Measurements from ENCODE around the gene C4orf50. TPM values are rescaled to one million over a fixed set of nuclear protein-coding genes. Genes with fewer than 3 reads are reported as not detected.

The C4orf50 gene
- total and polyA plus RNA-seq, 10 of the 15 experiments (the other 5 are each of a cell fraction or from before 2014, with no cell fraction given), result 0.04 to 0.09 (median 0.05) TPM; not detected in 3

DNA sequence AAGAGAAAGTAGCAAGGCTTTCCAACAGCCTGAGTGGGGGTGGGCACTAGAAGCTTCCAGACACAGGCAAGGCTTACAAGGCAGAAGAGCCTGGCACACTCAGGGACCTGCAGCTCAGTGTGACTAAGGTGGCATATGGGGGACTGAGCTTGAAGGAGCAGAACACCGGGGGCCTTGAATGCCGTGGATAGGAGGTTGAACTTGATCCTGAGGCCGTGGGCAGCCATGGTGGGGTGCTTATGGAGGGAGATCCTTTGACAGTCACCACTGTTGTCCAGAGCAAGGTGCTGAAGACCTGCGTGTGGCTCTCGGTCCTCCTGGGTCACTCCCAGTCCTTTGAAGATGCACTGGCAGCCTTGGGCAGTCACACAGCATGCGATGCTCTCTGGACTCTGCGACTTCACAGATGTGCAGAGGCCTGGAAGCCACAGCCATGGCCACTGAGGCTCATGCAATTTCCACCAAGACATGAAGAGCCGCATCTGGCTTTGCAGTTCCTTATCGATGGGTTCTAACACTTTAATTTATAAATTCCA is 18.3 kb downstream of the C4orf50 start:
- 48% methylated on average over 9 of the region's 9 CpGs for WGBS (ENCODE audit: insufficient coverage, insufficient replicate concordance, low lambda C conversion rate, missing lambda C conversion rate)
- RAD21 ChIA-PET (ENCODE audit: unreplicated experiment), result interaction anchor here (0.9 to 3.5 kb wide), 3 partner anchors 250 to 328 kb away, joined by 3 to 26 read pairs (median 17); no protein-coding TSS in a partner anchor
- ATAC-seq (no peak), FAIRE-seq (no peak), DNase-seq (ENCODE audit: low read depth, low spot score) (no peak)
- H4K20me1 ChIP-seq (ENCODE audit: control insufficient read depth, insufficient read depth), result no peaks in the 10 kb centered on the region
- CTCF ChIA-PET, result interaction anchor here (0.7 to 4.8 kb wide), 12 partner anchors 10 to 546 kb away, joined by 3 to 80 read pairs (median 4); no protein-coding TSS in a partner anchor
- H3K4me2 ChIP-seq (ENCODE audit: control insufficient read depth, insufficient read depth), result no peak overlapping the region
- no peaks in the 10 kb centered on the region; a peak in 2 of 4 replicates for H3K27me3 ChIP-seq (replicated peaks in 1 of 2; ENCODE audit: control insufficient read depth in 2 of 2, insufficient read depth in 2 of 2, low read length in 1 of 2)
- POLR2A ChIA-PET, result no interaction called here
- SMC1A ChIA-PET (ENCODE audit: uncharacterized antibody, unreplicated experiment), result interaction anchor here (0.6 to 4.9 kb wide), 4 partner anchors 194 to 330 kb away, joined by 3 to 40 read pairs (median 22); no protein-coding TSS in a partner anchor
- H3K27ac ChIP-seq (ENCODE audit: control insufficient read depth, insufficient read depth), result no peak overlapping the region
- H3K4me1 ChIP-seq (ENCODE audit: control insufficient read depth, insufficient read depth, low read length), result peaks cover 11% of the 10 kb centered on the region
- no TSS peak for BruUV-seq (replicated peaks)
- no peaks in the 10 kb centered on the region for H3K36me3 ChIP-seq (ENCODE audit: control insufficient read depth in 2 of 2, insufficient read depth in 2 of 2, low read length in 1 of 2)
- in situ Hi-C loops (cut with MboI), result loop anchor here (5.0 kb wide), 1 partner anchor 327 kb away; no protein-coding TSS in a partner anchor
- H3K9ac ChIP-seq (ENCODE audit: control insufficient read depth, insufficient read depth, low read length), result no peak overlapping the region
- H3K9me3 ChIP-seq (replicated peaks; ENCODE audit: control insufficient read depth, insufficient read depth, low read length), result no peaks in the 10 kb centered on the region
- H2AFZ ChIP-seq (ENCODE audit: control insufficient read depth, low read depth, low read length), result no peak overlapping the region
- no peaks in the 10 kb centered on the region for H3K79me2 ChIP-seq (ENCODE audit: control insufficient read depth, insufficient read depth, low read length)
- H3K4me3 ChIP-seq, result no peak overlapping the region
- intact Hi-C loops (cut with micrococcal nuclease; ENCODE audit: unreplicated experiment), result loop anchor here (2.0 to 5.0 kb wide), 2 partner anchors 87 to 252 kb away; no protein-coding TSS in a partner anchor
- TF ChIP-seq SMC3 (IDR thresholded peaks at IDR 0.05; ENCODE audit: borderline replicate concordance, low read length) (no peak), SMAD5 (IDR thresholded peaks at IDR 0.05; ENCODE audit: low read depth) (no peak), PAX8 (IDR thresholded peaks at IDR 0.05) (no peak), SIN3A (IDR thresholded peaks at IDR 0.05; ENCODE audit: low read depth, low read length) (no peak), ASH2L (IDR thresholded peaks at IDR 0.05; ENCODE audit: borderline replicate concordance, low read depth) (no peak), POLR2AphosphoS2 (IDR thresholded peaks at IDR 0.05; ENCODE audit: low read depth, low read length) (no peak), MTA2 (IDR thresholded peaks at IDR 0.05; ENCODE audit: low read depth) (no peak), NBN (IDR thresholded peaks at IDR 0.05) (no peak), POLR2A (IDR thresholded peaks at IDR 0.05; ENCODE audit: low read depth, low read length) (no peak), CREB1 (IDR thresholded peaks at IDR 0.05; ENCODE audit: low read depth) (no peak)
- TF ChIP-seq, protein P1, sequence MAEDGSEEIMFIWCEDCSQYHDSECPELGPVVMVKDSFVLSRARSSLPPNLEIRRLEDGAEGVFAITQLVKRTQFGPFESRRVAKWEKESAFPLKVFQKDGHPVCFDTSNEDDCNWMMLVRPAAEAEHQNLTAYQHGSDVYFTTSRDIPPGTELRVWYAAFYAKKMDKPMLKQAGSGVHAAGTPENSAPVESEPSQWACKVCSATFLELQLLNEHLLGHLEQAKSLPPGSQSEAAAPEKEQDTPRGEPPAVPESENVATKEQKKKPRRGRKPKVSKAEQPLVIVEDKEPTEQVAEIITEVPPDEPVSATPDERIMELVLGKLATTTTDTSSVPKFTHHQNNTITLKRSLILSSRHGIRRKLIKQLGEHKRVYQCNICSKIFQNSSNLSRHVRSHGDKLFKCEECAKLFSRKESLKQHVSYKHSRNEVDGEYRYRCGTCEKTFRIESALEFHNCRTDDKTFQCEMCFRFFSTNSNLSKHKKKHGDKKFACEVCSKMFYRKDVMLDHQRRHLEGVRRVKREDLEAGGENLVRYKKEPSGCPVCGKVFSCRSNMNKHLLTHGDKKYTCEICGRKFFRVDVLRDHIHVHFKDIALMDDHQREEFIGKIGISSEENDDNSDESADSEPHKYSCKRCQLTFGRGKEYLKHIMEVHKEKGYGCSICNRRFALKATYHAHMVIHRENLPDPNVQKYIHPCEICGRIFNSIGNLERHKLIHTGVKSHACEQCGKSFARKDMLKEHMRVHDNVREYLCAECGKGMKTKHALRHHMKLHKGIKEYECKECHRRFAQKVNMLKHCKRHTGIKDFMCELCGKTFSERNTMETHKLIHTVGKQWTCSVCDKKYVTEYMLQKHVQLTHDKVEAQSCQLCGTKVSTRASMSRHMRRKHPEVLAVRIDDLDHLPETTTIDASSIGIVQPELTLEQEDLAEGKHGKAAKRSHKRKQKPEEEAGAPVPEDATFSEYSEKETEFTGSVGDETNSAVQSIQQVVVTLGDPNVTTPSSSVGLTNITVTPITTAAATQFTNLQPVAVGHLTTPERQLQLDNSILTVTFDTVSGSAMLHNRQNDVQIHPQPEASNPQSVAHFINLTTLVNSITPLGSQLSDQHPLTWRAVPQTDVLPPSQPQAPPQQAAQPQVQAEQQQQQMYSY (CRISPR knock-in tag; IDR thresholded peaks at IDR 0.05), result no peak
- TF ChIP-seq, protein P2, sequence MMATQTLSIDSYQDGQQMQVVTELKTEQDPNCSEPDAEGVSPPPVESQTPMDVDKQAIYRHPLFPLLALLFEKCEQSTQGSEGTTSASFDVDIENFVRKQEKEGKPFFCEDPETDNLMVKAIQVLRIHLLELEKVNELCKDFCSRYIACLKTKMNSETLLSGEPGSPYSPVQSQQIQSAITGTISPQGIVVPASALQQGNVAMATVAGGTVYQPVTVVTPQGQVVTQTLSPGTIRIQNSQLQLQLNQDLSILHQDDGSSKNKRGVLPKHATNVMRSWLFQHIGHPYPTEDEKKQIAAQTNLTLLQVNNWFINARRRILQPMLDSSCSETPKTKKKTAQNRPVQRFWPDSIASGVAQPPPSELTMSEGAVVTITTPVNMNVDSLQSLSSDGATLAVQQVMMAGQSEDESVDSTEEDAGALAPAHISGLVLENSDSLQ (IDR thresholded peaks at IDR 0.05), result no peak
- TF ChIP-seq, protein P3, sequence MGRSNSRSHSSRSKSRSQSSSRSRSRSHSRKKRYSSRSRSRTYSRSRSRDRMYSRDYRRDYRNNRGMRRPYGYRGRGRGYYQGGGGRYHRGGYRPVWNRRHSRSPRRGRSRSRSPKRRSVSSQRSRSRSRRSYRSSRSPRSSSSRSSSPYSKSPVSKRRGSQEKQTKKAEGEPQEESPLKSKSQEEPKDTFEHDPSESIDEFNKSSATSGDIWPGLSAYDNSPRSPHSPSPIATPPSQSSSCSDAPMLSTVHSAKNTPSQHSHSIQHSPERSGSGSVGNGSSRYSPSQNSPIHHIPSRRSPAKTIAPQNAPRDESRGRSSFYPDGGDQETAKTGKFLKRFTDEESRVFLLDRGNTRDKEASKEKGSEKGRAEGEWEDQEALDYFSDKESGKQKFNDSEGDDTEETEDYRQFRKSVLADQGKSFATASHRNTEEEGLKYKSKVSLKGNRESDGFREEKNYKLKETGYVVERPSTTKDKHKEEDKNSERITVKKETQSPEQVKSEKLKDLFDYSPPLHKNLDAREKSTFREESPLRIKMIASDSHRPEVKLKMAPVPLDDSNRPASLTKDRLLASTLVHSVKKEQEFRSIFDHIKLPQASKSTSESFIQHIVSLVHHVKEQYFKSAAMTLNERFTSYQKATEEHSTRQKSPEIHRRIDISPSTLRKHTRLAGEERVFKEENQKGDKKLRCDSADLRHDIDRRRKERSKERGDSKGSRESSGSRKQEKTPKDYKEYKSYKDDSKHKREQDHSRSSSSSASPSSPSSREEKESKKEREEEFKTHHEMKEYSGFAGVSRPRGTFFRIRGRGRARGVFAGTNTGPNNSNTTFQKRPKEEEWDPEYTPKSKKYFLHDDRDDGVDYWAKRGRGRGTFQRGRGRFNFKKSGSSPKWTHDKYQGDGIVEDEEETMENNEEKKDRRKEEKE (IDR thresholded peaks at IDR 0.05), result no peak
- TF ChIP-seq, protein P4, sequence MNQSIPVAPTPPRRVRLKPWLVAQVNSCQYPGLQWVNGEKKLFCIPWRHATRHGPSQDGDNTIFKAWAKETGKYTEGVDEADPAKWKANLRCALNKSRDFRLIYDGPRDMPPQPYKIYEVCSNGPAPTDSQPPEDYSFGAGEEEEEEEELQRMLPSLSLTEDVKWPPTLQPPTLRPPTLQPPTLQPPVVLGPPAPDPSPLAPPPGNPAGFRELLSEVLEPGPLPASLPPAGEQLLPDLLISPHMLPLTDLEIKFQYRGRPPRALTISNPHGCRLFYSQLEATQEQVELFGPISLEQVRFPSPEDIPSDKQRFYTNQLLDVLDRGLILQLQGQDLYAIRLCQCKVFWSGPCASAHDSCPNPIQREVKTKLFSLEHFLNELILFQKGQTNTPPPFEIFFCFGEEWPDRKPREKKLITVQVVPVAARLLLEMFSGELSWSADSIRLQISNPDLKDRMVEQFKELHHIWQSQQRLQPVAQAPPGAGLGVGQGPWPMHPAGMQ (IDR thresholded peaks at IDR 0.05; ENCODE audit: borderline replicate concordance), result no peak
- TF ChIP-seq, protein P5, sequence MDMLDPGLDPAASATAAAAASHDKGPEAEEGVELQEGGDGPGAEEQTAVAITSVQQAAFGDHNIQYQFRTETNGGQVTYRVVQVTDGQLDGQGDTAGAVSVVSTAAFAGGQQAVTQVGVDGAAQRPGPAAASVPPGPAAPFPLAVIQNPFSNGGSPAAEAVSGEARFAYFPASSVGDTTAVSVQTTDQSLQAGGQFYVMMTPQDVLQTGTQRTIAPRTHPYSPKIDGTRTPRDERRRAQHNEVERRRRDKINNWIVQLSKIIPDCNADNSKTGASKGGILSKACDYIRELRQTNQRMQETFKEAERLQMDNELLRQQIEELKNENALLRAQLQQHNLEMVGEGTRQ (IDR thresholded peaks at IDR 0.05; ENCODE audit: borderline replicate concordance, low read depth, low read length), result no peak

Data from GM12878 (cell line).